IPS-NIHi7 (cell line): ENCODE measurements around the gene DMAP1.
"Not testable (repeated sequence)": the region's sequence is repeated elsewhere in the genome, so short reads cannot be mapped to it uniquely, and the experiment has no call there.

ENCODE experiments used
- DNase-seq: peaks from one replicate; pipeline ENCODE4 v3.0.0; 2012; ENCODE audit warnings: mixed read lengths; ENCODE audit errors: extremely low spot score

The DMAP1 gene

GRCh38 chr1:44213222-44214112, at the start of gene DMAP1:
Gene DMAP1 (plus strand): TSS chr1:44213471. CDS start chr1:44213754, 283 bp downstream.
- DNase-seq: peak; percentile 88

- DNase-seq: no peak
These were observed 44.7 kb upstream of the DMAP1 start for GRCh38 chr1:44168520-44169098.

- no peak for DNase-seq
These were observed 42.9 kb upstream of the DMAP1 start for GRCh38 chr1:44170281-44170823.

- DNase-seq: no peak
These were observed 38.6 kb upstream of the DMAP1 start for GRCh38 chr1:44174630-44175029.

GRCh38 chr1:44200336-44200735, 12.9 kb upstream of the DMAP1 start:
- DNase-seq: no peak

GRCh38 chr1:44206545-44206944, 6.7 kb upstream of the DMAP1 start:
- not testable (repeated sequence) for DNase-seq

- no peak for DNase-seq
These were observed 5.0 kb upstream of the DMAP1 start for GRCh38 chr1:44208226-44208625.

GRCh38 chr1:44210595-44210994, 2.7 kb upstream of the DMAP1 start:
- no peak for DNase-seq

- DNase-seq: no peak
These were observed 683 bp upstream of the DMAP1 start for GRCh38 chr1:44212355-44213221.

GRCh38 chr1:44217809-44218410, 4.6 kb downstream of the DMAP1 start:
- DNase-seq: peak; percentile 83

- peak; percentile 1 for DNase-seq
These were observed 5.4 kb downstream of the DMAP1 start for GRCh38 chr1:44218503-44219300.

GRCh38 chr1:44219301-44219626, 6.0 kb downstream of the DMAP1 start:
- no peak for DNase-seq

GRCh38 chr1:44220001-44220751, 6.9 kb downstream of the DMAP1 start:
- DNase-seq: no peak

- DNase-seq: no peak
These were observed 7.5 kb downstream of the DMAP1 start for GRCh38 chr1:44220755-44221154.

GRCh38 chr1:44221769-44222168, 8.5 kb downstream of the DMAP1 start:
- no peak for DNase-seq

GRCh38 chr1:44222397-44223186, 9.3 kb downstream of the DMAP1 start:
- DNase-seq: no peak

- no peak for DNase-seq
These were observed 9.9 kb downstream of the DMAP1 start for GRCh38 chr1:44223187-44223610.

GRCh38 chr1:44225761-44226160, 12.5 kb downstream of the DMAP1 start:
- no peak for DNase-seq

- no peak for DNase-seq
These were observed 13.9 kb downstream of the DMAP1 start for GRCh38 chr1:44227211-44227610.
